HG03025 (cell line): ENCODE data around the gene ACADL.
"Not testable (repeated sequence)": the region's sequence is repeated elsewhere in the genome, so short reads cannot be mapped to it uniquely, and the experiment has no call there.

Experiments
- ATAC-seq: cut with Tn5 transposase; IDR thresholded peaks from one replicate; pipeline ENCODE4 v1.9.1; 2021; ENCODE audit warnings: mild to moderate bottlenecking, moderate library complexity; ENCODE audit not compliant: unreplicated experiment, low FRiP score

The ACADL gene

DNA sequence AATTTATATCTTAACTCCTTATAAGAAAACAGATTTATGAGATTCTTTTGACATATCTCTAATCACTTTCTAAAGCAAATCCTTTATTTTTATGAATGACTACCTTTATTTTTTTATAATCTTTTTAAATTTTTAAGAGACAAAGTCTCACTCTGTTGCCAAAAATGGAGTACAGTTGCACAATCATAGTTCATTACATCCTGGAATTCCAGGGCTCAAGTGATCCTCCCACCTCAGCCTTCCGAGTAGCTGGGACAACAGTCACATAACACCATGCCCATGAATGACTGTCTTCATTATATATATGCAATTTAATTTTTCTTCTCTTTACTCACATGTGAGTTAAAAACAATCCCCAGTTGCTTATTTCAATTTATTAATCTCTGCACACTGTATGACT, 21.7 kb downstream of the ACADL start:
- no peak for ATAC-seq

- ATAC-seq, result no peak
These were observed 22.1 kb downstream of the ACADL start for GRCh38 chr2:210203147-210203546.

DNA sequence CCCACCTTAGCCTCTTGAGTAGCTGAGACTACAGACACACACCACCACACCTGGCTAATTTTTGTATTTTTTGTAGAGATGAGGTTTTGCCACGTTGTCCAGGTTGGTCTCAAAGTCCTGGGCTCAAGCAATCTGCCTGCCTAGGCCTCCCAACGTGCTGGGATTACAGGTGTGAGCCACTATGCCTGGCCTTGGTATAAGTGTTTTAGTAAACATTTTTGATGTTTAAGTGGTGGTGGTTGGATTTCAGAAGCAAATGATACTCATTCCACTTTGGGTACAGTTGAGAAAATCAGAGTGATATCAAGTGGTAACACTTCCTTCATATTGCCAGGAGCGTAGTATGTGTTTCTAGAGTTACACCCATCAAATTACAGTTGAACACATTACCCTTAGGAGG, 25.4 kb downstream of the ACADL start:
- ATAC-seq, result no peak

- no peak for ATAC-seq
These were observed 26.0 kb downstream of the ACADL start for GRCh38 chr2:210199186-210199765.

- ATAC-seq, result no peak
These were observed 26.9 kb downstream of the ACADL start for GRCh38 chr2:210198326-210198725.

- ATAC-seq, result no peak
These were observed 27.5 kb downstream of the ACADL start for GRCh38 chr2:210197720-210198119.

DNA sequence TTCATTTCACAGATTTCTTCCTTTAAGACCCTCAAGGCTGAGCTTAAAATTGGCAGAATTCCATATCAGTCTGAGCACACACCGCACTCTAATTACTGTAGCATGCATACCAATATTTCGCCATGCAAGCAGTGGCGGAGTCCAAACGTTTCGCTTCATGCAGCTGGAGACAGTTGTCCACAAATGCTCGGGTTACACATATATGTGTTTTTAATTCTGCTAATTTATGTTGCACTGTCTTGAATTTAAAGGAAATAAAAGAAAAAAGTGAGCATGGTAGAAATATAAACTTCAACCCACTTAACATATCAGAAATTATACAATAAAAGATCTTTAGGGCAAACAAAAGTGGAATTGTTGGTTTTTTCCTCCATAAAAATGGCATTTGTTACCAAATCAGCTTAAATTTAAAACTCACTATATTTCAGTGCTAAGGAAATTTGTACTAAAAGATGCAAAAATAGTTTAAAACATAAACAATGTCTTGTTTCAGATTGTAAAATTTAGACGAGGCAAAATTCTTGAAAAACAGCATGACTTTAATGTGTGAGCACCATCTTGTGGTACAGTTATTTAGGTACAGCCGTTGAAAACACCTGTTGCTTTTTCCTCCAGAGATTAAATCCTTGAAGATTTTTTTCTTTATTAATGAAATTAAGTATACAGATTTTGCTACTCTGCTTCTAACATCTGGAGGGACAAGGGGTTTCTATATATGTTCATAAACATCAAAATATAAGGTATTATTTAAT, 30.0 kb downstream of the ACADL start:
- no peak for ATAC-seq

DNA sequence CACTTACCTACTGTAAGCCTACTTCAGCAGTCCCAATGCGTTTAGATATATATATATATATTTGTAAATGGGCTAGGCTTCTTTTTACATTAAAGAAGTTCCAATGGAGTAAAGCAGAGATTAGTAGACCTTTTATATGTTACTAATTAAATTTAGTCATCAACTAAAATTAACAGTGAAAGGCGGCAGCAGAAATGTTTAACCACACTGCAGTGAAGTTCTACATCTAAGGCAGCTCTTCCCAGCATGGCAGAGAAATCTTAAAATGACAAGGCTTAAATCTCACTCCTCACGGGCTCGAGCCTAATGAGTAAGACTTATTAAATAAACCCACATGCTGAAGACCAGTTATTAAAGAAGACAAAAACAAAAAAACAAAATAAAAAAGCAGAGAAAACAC, 34.9 kb downstream of the ACADL start:
- no peak for ATAC-seq

DNA sequence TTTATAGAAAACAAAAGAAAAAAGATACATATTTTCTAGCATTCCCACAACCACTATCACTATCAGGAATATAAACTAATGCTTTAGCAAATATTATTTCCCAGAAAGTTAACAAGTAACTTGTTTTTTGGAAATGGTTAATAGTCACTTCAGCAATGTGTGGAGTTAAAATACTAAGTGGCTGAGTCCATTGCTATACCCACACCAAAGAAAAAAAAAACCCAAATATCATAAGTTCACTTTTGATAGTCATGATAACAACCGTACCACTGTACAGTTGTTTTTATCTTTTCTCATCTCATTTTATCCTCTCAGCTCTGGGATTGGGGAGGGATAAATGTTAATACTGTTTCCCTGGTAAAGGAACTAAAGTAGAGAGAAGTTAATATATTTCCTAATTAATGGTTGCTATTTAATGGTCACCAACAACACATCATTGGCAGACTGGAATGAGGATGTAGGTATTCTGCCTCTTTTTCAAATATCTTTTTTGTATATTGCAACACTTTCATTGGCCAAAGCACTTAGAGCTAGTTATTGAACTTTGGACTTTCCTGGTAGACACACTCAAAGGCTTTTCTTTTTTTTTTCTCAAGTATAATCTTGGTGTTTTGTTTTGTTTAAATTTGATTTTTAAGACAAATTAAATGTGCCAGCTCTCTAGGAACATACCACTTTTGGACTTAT, 35.7 kb downstream of the ACADL start:
- ATAC-seq, result no peak

DNA sequence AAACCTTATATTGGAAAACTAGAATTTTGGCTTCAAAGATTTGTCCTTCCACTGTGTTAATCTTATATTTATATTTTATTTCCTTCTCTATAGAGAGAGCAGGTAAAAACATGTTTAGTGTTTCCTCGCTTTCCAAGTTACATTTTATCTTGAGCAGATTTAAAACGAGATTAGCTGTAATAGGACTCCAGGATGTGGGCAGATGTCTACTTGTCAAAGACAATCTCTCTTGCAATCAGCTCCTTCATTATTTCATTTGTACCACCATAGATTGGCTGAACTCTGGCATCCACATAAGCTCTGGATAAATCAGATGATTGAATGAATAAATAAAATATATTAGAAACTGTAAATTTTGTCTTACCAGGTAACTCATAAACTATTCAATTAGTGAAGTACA, 36.5 kb downstream of the ACADL start:
- ATAC-seq, result no peak

- ATAC-seq, result no peak
These were observed 37.1 kb downstream of the ACADL start for GRCh38 chr2:210188190-210188589.

- ATAC-seq, result not testable (repeated sequence)
These were observed 41.3 kb downstream of the ACADL start for GRCh38 chr2:210183936-210184335.

DNA sequence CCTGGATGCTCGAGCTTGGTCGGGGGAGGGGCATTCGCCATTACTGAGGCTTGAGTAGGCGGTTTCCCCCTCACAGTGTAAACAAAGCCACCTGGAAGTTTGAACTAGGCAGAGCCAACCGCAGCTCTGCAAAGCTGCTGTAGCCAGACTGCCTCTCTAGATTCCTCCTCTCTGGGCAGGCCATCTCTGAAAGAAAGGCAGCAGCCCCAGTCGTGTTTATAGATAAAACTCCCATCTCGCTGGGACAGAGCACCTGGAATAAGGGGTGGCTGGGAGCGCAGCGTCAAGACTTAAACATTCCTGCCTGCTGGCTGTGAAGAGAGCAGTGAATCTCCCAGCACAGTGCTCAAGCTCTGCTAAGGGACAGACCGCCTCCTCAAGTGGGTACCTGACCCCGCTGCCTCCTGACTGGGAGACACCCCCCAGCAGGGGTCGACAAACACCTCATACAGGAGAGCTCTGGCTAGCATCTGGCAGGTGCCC, 43.6 kb downstream of the ACADL start:
- not testable (repeated sequence) for ATAC-seq

- ATAC-seq, result not testable (repeated sequence)
These were observed 44.1 kb downstream of the ACADL start for GRCh38 chr2:210181033-210181605.

DNA sequence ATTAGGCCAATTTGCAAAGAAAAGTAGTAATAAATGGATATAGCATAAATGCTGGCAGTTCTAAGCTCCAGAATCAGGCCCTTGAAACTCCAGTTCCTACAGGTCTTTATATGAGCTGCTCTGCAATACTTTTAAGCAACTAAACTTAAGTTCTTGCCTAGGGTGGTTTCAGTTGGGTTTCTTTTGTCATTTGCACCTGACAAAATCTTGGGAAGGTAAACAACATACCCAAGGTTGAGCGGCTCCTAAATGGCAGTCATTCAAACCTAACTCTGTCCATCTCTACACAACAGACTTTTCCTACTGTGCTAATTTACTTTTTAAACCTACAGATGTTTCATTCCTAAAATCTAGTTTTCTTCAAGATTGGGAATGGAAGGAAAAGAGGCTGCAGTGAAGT, 44.8 kb downstream of the ACADL start:
- ATAC-seq, result no peak

DNA sequence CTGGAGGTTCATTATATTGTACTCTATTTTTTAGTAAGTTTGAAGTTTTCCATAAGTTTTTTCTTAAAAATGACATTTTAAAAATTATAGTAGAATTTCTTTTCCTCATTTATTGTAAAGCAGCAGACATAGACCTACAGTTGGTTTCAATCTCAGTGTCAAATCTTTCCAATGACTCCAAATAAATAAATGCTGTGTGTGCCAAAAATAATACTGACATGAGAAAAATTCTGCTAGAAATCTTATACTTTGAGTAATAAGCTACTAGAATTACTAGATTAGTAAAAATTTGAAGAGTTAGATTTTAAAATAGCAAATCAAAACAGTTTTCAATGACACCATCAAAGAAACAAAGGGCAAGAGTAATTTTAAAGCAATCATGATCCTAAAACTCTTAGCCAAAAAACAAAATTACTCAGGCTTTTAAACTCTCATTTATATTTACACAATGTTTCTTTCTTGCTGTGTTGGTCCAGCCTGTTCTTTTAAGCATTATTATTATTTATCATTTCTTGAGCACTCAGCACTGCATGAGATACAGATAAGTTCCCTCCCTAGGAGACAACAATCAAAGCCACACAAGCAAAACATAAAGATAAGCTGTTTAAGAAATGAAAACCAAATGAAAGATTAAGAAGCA, 45.8 kb downstream of the ACADL start:
- no peak for ATAC-seq

GRCh38 chr2:210177769-210178168, 47.5 kb downstream of the ACADL start:
- no peak for ATAC-seq

- not testable (repeated sequence) for ATAC-seq
These were observed 48.1 kb downstream of the ACADL start for GRCh38 chr2:210177115-210177514.

- ATAC-seq, result no peak
These were observed 51.2 kb downstream of the ACADL start for GRCh38 chr2:210174086-210174485.

GRCh38 chr2:210172219-210172575, 53.0 kb downstream of the ACADL start:
- no peak for ATAC-seq
